ENCODE results near the gene STEAP2.
A peak's percentile ranks its signal among the peaks of the same experiment; 100 is the strongest.

Gene STEAP2

GRCh38 chr7:90194911-90195809, 16.4 kb upstream of the STEAP2 start:
- no peak for DNase-seq

GRCh38 chr7:90201500-90202195, 9.9 kb upstream of the STEAP2 start:
- DNase-seq, result no peak

GRCh38 chr7:90207956-90208355, 3.6 kb upstream of the STEAP2 start:
- no peak for DNase-seq

- no peak for DNase-seq
Measured at GRCh38 chr7:90209776-90210175, 1.8 kb upstream of the STEAP2 start.

- no peak for DNase-seq
Measured at GRCh38 chr7:90210475-90210874, 1.1 kb upstream of the STEAP2 start.

- DNase-seq, result peak in 1 of 2 experiments; percentile 36
Measured at GRCh38 chr7:90210981-90211380, 559 bp upstream of the STEAP2 start.

GRCh38 chr7:90212149-90212495, 582 bp downstream of the STEAP2 start:
- DNase-seq, result no peak

GRCh38 chr7:90213521-90213920, 2.0 kb downstream of the STEAP2 start:
- DNase-seq, result no peak

- no peak for DNase-seq
Measured at GRCh38 chr7:90216080-90216674, 4.6 kb downstream of the STEAP2 start.

GRCh38 chr7:90216771-90217170, 5.2 kb downstream of the STEAP2 start:
- no peak for DNase-seq

GRCh38 chr7:90222390-90222789, 10.8 kb downstream of the STEAP2 start:
- DNase-seq, result no peak

- DNase-seq, result no peak
Measured at GRCh38 chr7:90222811-90223725, 11.5 kb downstream of the STEAP2 start.

GRCh38 chr7:90224195-90224594, 12.7 kb downstream of the STEAP2 start:
- DNase-seq, result no peak

- no peak for DNase-seq
Measured at GRCh38 chr7:90225181-90225580, 13.6 kb downstream of the STEAP2 start.

GRCh38 chr7:90225601-90226000, 14.1 kb downstream of the STEAP2 start:
- no peak for DNase-seq

- no peak for DNase-seq
Measured at GRCh38 chr7:90227259-90227658, 15.7 kb downstream of the STEAP2 start.

GRCh38 chr7:90229682-90230081, 18.1 kb downstream of the STEAP2 start:
- no peak for DNase-seq

GRCh38 chr7:90230834-90231233, 19.3 kb downstream of the STEAP2 start:
- no peak for DNase-seq

GRCh38 chr7:90231304-90231703, 19.8 kb downstream of the STEAP2 start:
- DNase-seq, result no peak

- DNase-seq, result no peak
Measured at GRCh38 chr7:90232430-90232829, 20.9 kb downstream of the STEAP2 start.

GRCh38 chr7:90233569-90233968, 22.0 kb downstream of the STEAP2 start:
- DNase-seq, result no peak

GRCh38 chr7:90236721-90237289, 25.3 kb downstream of the STEAP2 start:
- no peak for DNase-seq
